GM18520 (cell line): ENCODE results near the gene GRID1.

Experiments used
- ATAC-seq: cut with Tn5 transposase; IDR thresholded peaks from one replicate; pipeline ENCODE4 v1.9.1; 2021; ENCODE audit not compliant: unreplicated experiment

GRID1 gene

DNA sequence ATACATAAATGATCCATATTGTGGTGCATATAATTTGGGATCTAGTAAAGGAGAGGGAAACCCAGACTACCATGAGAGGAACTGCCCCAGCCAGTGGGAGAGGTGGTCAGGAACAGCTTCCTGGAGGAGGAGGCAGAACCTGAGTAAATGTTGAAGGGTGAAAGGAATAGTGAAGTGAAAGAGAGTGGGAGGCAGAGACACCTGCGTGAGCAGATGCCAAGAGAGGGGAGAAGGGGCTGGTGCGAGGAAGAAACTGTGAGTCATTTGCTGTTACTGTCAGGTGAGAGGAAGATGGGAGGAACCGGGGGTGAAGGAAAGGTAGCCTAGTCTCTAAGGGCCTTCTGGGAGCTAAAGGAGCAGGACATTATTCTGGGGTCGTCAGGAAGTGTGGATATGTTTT is 294.8 kb downstream of the GRID1 start:
- ATAC-seq = no peak

DNA sequence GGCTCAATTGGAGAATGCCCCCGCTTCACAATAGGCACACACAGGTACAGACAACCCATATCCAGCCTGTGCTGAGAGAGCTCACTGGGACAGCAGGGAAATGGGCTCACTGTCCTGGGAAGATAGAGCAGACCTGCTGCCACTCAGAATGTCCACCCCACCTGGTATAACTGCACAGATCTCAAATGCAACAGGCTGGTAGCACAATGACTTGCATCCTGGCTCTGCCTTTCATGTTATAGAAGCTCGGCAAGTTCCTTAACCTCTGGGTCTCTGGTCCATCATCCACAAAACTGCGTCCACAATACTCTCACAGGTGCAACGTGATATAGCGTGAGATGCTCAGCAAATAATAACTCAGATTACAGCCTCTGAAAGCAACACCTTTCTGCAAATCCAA is 295.4 kb downstream of the GRID1 start:
- no peak for ATAC-seq

DNA sequence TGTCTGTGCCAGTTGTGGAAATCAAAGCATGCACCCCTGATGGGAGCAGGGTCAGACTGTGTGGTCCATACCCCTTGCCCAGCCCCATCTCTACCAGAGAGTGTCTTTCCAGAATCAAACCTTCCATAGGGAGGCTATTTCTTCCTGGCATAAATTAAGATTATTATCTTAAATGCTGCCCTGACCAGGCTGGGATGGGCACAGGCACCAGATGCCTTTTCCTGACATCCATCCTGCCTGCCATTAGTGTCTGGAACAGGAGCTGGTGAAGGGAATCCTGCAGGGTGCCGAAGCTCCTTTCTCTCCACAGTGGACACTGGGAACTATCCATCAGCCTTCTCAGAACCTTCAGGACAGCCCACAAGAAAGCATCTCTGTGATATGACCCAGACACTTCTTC is 296.3 kb downstream of the GRID1 start:
- no peak for ATAC-seq

DNA sequence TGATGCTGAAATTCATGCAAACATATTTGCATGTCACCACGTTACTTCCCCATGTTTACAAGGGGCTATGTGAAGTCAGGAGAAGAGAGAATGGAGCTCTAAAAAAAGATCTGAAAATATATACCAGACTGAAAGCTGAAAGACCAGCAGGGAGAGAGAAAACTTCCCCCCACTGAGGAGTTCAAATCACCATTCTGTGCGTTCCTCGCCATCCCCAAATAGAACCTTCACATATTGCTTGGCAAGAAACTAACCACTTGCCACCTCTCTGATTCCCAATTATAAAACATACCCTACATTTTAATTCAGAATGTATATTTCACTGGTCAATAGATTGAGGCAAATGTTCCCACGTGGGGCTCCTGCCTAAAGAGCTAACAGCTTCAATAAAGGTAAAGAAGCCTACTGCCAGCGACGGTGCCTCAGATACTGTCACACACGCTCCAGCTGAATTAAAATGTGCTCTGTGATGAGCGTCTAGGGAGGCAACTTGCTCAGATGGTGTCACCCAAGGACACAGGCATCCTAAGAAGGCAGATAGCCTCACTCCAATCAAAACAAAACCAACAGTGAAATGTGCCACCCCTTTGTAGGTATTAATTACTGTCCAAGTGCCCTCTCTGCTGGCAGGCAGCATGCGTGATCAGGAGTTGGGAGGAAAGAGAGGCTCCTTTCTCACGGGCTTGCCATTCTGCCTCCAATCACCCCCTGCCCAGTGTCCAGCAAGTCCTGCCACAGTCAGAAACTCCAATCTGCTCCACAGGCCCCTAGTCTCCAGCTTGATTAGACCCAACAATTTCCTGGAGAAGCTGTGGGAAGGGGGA is 298.2 kb downstream of the GRID1 start:
- no peak for ATAC-seq

DNA sequence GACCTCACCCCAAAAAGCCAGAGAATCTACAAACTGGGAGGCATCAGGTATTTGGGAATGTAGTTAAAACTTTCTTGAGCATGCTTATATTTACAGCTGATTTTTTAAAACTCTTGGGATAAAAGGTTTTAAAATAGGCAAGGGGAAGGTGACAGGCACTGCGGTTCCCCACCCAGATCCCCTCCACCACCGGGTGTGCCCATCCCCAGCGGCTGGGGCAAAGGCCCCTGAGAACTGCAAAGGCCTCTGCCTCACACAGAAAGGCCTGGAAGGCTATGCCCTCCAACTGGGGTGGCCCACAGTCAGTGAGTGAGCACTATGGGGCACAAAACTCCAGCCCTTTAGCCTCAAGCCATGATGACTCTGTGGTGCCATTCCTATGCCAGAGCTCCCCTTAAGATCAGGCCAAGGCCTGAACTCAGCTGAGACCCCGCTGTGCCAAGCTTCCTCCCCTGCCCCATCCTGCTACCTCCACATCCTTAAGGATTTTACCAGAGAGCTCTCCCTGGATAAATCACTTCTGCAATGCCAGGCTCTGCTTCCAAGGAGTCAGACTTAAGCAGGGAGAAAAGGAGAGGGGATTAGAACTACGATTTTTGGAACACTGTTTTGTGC is 299.1 kb downstream of the GRID1 start:
- ATAC-seq = no peak

DNA sequence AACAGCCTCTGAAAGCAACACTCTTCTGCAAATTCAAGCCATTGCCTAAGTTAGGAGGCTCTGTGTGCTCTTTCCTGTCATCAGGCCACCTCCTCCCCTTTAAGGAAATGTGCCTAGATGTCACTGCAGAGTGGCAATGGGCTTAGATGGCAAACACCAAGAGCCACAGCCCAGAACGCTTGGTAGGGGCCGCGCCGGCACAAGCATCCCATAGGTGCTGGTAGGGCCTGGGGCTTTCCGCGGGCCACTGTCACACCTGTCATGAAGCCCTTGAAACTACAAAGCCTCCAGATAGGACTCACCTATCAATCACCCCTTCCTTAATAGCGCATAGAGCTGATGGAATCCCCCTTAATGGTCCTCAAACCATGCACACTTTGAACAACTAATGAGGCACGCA is 299.9 kb downstream of the GRID1 start:
- no peak for ATAC-seq

DNA sequence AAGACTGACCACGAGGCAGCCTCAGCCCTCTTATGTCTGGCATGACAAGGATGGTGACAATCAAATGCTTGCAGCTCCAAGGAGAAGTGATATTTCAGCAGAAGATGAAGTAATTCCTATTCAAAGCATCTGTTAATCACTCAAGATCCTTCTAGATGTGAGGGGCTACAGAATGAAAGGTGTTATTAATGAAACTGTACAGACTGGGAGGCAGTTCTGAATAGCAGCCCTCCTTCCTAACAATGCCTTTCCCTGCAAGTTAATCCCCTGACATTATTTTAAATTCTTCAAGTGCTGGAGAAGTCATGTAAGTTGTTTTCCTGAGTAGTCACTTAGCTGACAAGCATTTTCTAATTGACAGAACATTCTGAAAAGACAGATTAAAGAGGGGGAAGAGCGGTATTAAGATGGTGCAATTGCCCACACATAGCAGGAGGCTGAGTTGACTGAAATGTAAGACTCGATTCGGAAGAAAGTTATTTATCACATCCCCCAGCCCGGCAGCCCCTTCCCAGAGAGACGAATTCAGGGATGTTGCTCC is 300.8 kb downstream of the GRID1 start:
- ATAC-seq = no peak

DNA sequence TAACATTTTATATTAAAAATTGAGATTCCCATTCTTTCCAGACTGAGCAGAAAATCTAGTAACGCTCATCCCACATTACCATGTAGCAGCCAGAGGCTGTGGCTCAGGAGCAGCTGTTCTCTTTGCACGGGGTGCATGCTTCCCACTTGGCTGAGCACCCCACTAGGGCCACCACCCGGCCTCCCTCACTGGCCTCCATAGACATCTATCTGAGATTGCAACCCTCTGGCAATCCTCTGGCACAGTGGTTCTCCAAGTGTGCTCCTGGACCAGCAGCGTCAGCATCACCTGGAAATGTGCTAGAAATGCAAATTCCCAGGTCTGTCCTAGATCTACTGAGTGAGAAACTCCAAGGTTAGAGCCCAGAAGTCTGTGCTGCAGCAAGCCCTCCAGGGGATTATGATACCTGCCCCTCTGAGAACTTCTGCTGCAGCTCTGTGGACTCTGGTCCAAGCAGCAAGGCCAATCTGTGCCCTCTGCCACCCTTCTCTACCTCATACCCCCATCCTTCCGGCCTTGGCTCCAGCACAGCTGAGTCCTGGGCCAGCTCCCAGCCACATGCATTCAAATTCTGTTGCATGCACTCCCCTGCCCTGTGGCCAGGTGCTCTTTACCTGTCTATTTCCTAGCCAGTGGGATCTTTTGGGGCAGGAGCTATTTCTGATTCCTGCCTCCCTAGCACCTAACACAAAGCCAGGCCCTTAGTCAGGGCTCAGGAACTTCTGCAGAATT is 301.5 kb downstream of the GRID1 start:
- ATAC-seq = no peak

DNA sequence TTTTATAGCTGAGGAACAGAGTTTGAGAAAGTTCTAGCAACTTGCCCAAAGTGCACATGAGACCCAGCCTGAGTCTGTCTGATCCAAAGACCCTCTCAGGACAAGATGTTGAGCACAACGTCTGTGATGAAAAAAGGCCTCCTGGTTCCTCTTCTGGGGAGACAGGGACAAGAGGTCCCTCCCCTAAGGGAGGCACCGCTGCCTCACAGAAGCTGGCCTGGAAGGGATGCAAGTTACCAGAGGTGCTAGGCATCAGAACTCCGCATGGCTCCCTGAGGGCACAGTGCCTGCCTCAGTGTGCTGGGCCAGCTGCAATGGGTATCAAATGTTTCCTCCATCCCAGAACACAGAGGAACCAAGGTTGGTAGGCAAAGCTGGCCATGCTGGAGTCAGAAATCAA is 302.4 kb downstream of the GRID1 start:
- no peak for ATAC-seq

DNA sequence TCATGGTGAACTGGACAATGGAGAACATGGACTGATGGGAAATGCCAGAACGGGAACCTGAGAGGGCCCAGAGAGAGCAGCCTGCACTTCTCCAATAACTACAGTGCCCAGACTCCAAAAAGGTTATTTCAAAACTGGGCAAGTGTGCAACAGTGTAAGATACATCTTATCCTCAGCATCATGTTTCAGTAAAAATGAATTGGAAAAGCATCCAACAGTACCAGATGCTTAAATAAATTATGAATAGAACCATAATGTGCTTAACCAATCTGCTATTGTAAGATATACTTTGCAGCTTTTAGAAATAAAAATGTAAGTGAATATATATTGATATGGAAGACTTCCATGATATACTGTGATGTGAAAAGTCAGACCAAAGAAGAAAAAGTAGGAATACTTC is 303.3 kb downstream of the GRID1 start:
- ATAC-seq = no peak

DNA sequence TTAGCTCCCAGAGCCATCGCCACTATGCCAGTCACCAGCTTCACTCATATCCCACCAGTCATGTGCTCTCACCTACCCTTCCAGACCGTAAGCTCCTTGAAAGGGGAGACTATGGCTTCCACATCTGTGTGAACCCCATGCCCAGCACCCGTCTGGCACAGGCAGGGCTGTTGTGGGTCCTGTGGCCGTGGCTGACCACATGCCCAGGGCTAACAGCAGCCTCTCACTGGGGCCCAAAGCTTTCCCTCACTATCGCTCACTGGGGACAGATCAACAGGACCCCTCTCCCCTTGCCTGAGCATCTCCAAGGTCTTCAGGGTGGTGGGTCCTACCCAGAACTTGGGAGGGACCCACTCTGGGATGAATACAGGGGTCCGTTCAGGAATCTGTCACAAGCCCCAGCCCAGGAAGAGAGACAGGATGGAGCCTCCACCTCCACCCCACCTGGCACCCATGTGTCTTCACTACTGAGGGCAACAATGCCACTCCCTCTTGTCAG is 303.9 kb downstream of the GRID1 start:
- no peak for ATAC-seq

DNA sequence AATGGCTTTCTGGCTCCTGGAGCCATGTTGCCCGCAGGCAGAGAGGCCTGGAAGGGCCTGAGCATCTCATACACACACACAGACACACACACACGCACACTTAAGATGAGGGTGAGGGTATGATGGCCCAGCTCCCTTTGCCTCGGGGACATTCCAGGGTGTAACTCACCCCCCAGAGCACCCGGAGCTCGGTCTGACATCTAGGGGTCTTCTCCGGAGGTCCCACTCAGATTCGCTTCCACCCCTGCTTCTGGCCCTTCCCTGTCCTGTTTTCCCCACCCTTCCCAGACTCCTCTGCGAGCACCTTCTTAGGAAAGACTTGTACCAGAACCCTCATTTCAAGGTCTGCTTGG is 304.4 kb downstream of the GRID1 start:
- no peak for ATAC-seq

DNA sequence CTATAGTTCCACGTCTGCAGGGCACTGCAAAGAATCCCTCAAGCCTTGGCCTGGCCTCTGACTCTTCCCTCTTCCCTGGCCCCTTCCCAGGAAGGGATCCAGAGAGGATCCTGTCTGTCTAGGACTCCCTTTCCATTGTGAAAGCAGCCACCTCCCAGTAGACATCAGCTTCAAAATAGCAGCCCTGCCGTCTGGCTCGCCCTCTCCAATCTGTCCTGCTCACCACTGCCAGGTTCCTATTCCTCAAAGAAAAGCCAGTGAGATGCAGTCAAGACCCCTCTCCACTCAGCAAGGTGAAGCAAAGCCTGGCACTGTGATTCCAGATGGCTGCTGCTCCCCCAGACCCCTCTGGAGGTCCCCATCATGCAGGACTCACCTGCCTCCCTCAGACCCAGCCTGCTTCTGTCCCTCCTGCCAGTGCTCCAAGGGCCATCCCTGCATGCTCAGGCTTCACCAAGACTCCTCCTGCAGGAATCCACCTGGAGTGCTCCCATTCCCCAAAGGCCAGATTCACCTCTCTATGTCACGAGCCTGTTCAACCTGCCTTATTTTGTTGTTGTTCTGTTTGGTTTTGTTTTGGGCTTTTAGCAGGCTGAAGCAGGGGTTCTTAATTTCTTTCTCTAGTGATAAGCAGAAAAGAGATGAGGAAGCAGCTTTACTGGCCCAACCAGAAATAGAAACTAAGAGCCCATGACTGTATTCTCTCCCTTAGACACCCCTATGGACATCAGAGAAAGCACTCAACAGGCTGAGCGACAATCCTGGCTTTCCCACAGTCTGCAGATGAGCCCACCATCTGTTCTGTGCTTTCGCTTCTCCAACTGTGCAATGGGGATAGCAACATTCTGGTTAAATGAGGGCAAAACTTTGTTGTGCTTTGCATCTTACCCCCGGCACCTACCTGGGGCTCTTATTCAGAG is 305.1 kb downstream of the GRID1 start:
- no peak for ATAC-seq

DNA sequence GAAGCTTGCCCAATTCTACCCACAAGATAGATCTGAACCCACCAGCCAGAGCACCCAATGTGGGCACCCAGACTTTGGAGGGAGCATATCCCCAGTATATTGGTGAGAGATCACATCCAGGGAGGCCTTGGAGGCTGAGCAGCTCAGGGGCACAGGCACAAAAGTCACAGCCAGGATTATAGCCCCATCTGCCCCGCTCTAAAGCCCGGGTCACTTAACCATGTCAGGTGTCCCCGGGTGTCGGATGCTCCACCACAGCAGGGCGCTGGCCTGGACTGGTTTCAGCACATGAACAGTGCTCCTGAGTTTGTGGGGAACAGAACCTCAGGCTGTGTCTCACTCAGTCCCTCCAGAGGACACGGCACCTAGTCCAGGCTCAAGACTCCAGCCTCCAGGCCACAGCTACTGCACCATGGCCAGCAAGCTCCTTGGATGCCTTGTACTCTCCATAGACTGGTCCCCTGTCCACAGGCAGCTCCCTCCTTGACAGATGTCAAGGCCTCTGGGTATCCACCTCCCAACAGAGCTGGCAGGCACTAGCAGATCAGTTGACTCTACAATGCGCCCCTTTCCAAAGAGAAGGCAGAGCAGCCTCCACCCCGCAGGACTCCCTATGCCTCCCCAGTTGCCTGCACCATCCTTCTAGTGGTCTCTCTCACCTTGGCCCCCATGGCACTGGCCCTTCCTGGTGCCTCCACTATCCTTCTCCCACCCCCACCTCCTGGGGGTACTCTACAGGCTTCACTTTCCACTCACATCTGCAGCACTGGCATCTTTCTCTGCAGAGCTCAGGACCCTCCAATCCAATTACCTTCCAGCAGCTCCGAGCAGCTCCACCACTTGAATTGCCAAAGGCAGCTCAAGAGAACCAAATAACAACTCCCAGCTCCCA is 306.0 kb downstream of the GRID1 start:
- no peak for ATAC-seq

DNA sequence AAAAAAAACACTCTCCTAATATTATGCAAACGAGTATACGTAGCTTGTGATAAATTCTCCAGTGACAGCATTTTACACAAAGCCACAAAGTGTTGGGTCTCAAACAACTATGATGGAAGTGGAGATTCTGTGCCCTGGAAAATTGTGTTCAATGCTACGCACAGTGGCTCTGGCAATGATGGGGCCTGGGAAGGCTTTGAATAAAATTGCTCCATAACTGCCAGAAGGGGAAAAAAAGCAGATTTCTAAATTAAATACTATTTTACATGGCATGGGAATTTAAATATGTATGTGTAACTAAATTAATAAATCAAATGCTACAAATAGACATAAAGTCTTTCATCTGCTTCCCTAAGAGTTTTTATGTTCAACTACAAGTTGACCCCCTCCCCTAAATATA is 306.7 kb downstream of the GRID1 start:
- no peak for ATAC-seq

DNA sequence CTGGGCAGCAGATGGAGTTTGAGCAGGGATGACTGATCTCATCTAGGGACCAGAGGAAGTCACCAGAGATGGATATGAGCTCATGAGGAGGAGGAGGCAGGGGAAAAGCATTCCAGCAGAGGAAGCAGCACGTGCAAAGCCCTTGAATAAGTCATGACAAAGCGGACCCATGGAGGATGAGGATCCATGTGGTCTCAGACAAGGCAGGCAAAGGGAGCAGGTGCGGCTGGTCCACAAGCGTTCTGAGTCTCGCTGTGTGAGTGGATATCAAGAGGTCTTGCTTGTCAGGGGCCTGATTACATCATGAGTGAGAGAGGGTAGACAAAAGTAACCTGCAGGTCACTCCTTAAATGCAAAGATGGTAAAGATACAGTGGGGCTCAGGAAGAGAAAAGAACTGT is 307.6 kb downstream of the GRID1 start:
- no peak for ATAC-seq

DNA sequence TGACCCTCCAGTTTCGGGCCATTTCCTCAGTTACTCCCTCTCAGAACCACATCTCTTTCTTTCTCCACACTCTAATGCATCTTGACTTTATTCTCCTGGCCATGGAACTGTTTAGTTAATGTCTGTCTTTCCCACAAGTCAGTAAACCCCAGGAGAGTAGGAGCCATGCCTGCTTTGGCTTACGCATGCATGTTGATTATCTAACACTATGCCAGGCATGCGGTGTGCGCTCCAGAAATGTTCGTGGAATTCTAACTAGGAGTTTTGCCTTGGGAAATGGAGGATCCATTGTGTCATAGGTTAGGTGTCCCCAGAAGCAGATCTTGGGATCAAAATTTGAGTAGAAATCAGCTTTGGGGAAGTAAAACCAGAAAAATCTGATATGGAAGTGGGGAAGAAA is 308.9 kb downstream of the GRID1 start:
- ATAC-seq = no peak

DNA sequence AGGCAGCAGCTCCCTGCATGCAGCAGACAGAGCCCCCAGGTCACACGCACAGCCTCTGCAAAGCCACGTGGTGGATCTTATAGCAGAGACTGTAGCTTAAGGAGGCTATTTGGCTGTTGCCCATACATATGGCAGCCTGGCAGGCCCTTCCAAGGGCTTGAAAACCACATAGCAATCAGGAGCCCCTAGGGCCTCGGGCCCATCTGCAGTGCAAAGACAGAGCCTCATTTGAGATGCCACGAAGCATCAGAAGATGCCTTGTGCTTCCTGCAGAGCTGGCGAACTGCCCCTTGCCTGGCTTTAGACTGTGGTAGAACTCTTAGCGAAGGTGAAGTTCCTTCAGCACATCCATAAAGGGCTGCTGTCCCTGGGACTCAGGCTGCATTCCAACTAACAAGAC is 309.9 kb downstream of the GRID1 start:
- no peak for ATAC-seq

DNA sequence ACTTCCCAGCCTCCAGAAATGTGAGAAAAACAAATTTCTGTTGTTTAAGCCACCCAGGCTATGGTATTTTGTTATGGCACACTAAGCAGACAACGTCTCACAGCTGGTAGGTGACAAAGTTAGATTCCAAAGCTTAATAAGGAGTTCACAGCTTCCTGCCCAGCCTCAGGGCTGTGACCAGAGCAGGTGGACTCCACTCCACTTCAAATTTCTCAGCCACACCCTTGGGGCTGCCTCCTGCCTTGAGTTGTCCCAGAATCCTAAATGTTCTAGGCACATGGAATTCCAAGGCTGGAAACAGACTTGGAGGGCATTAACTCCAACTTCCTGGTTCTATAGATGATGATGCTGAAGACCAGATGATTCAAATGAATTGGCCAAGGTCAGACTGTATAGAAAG is 310.7 kb downstream of the GRID1 start:
- no peak for ATAC-seq

DNA sequence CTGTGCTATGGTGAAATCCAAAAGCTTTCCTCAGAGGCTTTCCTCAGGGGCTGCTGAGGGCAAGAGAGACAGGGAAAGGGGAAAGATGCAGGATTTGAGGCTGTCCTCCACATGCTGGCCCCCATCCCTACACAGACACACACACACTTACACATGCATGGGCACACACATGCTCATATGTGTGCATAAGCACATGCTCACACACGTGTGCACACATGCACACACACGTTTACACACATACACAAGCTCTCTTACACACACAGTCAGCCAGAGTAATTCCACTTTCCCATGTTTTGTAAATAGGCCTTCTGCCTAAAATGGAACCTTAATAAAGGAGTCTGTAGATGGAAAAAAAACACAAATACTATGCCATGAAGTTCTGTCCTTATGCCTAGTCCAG is 312.9 kb downstream of the GRID1 start:
- ATAC-seq = no peak
